ENCODE results near the gene GPR132.

- TF ChIP-seq EP300 (conservative IDR thresholded peaks at IDR 0.05; ENCODE audit: poor library complexity, severe bottlenecking) (no peak), MXI1 (conservative IDR thresholded peaks at IDR 0.05; ENCODE audit: poor library complexity, severe bottlenecking) (no peak)
Observed at GRCh38 chr14:105100910-105101309, 35.7 kb upstream of the GPR132 start.
